OCI-M1 (cell line): ENCODE measurements around the gene ABCG1.
A peak's percentile ranks its signal among the peaks of the same experiment; 100 is the strongest.
"Not testable (repeated sequence)": the region's sequence is repeated elsewhere in the genome, so short reads cannot be mapped to it uniquely, and the experiment has no call there.

Source experiments
- DNase-seq: peaks from one replicate; lab custom pipeline; 2025; lab: John Stamatoyannopoulos, UW

ABCG1 gene

DNA sequence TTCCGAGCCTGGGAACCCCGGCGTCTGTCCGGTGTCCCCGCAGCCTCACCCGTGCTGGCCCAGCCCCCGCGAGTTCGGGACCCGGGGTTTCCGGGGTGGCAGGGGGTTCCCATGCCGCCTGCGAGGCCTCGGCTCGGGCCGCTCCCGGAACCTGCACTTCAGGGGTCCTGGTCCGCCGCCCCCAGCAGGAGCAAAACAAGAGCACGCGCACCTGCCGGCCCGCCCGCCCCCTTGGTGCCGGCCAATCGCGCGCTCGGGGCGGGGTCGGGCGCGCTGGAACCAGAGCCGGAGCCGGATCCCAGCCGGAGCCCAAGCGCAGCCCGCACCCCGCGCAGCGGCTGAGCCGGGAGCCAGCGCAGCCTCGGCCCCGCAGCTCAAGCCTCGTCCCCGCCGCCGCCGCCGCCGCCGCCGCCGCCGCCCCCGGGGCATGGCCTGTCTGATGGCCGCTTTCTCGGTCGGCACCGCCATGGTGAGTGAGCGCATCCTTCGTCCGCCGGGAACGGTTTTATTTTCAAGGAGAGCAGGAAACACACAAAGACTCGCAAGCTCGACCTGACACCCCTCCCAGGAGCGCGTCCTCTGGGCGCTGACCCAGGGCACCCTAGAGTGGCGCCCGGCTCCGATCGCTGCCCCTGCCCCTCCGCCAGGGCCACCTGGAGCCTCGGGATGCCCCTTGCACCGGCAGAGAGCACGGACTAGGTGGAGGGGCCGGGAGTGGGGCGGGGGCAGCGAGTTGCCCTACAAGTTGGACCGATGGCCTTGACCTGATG lies at the start of gene ABCG1:
Gene ABCG1 (plus strand): TSS at position 305 of the 770 bp plus-strand sequence. CDS start 123 bp downstream, at position 428.
- no peak for DNase-seq

DNA sequence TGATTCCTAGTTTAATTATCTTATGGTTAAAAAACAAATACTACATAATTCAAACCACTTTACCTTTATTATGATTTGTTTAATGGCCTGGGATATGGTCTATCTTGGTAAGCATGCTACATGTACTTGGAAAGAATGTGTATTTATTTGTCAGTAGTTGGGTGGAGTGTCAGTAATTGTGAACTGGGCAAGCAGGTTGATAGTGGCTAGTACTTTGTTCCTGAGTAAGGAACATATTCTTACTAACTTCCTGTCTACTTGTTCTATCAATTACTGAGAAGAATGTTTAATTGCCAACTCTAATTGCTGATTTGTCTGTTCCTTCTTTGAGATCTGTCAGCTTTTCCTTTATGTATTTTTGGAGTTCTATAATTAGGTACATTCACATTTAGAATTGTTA lies 49.2 kb upstream of the ABCG1 start:
- DNase-seq, result no peak

DNA sequence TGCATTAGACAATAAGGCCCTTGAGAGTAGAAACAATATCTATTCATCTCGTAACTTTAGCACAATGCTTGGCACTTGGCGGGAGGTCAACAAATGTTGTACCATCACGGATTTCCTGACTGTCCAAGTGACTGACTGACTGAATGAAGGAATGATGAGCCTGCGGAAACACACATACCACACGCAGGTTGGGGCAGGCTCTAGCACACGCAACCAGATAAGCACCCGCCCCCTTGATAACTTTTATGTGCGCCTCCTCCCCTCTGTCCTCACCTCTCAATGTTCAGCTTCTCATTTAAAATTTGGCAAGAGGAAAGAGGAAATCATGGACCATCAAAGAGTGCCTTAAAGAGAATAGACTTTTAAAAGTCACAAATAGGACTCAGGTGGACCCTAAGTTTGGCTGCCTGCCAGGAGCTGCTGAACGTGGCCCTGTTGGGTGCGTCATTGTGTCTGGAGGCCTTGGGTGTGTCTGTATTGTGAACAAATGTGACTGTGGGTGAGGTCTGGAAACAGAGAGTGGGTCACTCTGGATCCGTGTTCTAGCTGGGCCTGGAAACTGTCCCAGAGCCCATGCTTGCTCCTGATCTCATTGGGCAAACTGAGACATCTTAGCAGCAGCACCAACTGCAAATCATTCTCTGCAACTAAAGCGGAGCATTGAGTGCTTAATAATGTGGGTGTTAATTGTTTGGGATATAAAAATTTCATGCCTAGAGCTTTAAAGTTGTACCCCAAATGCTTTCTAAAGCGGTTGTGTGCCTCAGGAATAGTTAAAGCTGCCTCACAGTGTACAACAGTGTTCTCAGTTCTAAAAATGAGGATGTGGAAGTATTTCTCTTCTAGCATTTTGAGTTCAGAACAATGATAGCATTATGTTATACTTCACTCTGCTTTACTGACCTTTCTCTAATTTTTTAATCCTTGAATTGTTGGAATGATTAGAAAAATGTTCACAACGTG lies 47.6 kb upstream of the ABCG1 start:
- DNase-seq, result no peak

DNA sequence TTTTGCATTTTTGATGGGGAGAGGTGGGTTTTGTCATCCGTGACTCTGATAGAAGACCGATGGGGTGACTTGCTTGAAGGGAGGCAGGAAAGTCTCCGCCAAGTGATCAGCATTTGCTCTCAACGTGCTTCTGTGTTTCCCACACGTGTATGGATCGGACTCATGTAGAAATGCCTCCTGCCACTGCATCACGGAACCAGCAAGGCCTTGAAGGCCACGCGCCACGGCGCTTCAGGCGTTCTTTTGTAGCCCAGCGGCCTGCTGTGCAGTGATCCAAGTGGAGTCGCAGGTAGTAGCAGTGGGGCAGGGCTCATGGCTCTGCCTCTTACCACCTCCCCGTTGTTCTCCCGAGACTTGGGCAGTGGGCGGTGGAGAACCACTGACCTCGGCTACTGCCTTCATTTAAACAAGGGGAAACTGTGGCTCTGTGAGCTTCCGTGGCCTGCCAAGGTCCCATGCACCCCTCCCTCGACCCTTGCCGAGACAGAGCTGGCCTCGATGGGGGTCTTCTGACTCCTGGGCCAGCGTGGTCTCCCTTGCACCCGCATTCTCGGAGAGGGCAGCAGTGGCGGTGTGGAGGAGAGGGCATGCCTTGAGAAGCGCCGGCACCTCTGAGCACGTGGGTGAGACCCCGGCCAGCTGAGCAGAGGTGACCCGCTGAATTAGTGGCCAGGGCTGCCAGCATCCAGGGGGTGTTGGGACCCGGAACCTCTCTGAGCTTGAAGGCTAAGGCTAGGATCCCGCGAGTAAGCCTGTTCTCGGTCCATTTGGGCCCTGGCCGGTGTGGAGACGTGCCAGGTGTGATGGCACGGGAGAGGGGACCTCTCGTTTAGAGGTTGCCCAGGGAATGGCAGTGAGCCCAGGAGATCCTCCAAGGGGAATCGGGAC lies 46.1 kb upstream of the ABCG1 start:
- no peak for DNase-seq

DNA sequence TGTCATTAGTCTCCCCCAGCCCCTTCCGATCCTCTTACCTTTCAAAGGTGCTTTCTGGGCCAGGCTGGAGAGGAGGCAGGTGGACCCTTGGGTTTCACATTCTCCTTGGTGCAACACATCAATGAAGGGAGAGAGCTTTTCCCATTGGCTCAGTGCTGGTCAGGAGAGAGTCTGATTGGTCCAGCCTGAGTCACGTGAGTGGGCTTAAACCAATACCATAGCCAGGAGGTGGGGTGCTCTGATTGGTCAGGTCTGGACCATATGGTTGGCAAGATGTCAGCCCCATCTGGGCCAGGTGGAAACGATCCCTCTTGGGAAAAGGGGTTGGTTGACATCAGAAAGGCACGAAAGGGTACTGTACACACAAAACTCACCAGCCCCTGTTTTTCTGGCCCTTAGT lies 44.8 kb upstream of the ABCG1 start:
- peak; percentile 36 for DNase-seq

DNA sequence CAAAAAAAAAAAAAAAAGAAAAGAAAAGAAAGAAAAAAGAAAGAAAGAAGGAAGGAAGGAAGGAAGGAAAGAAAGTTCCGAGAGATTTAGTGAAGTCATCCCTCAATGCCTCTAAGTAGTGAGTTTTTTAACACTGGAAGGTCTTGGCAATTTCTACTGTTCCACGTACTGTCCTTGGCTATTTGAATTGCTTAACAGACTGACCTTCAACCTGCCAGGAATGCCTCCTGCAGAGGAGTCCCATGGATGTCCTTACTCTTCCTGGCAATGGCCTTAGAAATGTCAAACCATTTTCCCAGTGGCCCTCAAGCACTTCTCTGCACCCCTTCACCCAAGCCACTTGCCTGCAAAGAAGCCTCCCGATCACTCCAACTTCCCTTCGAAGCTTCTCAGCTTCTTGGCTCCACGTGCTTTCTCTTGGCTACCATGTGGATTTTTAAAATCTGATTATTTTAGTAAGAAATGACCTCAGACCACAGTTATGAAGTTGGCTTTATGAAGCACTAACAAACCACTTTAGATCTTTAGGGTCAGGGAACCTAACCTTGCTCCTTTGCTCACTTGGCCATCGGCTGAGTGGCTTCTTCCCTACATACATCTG lies 43.7 kb upstream of the ABCG1 start:
- DNase-seq, result no peak

DNA sequence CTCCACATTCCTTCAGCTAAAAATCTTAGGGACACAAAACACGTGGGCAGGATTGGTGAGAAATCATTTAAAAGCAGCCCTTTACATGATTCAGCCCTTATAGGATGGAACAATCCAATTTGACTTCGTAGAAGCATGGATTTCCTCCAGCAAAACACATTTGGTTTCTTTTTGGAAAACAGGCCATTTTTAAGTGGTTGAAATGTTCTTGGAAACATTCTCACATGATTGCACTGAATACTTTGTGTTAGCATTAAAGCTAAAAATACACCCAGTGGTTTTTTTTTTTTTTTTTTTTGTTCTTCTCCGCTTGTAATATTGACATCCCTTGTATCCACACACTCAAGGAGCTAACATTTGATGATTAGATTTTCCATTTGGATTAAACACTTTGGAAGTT lies 42.1 kb upstream of the ABCG1 start:
- DNase-seq, result no peak

DNA sequence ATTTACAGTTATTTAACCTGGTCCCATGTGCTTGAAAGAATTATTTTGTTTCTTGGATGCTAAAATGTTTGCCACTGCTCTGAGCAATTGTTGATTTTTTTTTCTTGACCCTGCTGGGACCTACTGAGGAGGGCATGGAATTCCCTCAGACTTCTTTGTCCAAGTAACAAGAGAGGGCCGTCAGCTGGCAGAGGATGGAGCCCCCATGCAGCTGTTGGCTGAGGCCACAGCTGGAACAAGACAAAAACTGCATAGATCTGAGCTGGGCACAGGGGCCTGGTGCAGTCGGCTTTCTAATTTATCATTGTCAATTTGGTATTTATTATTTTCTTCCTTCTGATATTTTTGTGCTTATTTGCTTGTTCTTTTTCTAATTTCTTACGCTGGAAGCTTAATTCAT lies 39.6 kb upstream of the ABCG1 start:
- DNase-seq, result no peak

DNA sequence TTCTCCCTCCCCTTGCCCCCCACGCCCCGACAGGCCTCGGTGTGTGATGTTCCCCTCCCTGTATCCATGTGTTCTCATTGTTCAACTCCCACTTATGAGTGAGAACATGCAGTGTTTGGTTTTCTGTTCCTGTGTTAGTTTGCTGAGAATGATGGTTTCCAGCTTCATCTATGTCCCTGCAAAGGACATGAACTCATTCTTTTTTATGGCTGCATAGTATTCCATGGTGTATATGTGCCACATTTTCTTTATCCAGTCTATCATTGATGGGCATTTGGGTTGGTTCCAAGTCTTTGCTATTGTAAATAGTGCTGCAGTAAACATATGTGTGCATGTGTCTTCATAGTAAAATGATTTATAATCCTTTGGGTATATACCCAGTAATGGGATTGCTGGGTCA lies 38.9 kb upstream of the ABCG1 start:
- not testable (repeated sequence) for DNase-seq

DNA sequence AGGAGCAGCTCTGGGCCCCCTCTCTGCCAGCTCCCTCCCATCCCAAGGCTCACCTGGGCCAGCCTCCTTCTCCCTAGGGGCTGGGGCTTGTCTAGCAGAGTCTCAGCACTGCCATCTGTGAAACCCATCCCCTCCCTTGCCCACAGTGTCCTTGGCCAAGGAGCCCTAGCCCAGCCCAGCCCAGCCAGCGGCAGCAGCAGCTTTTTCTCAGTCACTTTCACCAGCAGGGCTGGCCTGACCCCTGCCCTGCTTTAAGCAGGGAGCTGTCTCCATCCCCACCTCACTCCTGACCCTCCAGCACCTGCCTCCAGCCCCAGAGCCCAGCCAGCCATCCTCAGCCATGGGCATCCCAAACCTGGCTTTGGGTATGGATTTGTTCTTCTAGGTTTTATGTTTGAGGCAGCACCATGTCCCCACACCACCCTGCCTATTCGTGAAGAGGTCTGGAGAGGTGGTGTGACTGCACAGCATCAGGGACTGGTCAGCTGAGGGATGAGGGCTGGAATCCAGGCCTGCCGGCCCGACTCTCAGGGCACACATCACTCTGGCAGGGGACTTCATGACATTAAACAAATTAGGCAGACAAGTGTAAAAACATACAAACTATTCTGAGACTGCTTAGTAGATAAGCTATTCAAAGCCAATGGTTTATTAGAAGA lies 36.1 kb upstream of the ABCG1 start:
- no peak for DNase-seq

DNA sequence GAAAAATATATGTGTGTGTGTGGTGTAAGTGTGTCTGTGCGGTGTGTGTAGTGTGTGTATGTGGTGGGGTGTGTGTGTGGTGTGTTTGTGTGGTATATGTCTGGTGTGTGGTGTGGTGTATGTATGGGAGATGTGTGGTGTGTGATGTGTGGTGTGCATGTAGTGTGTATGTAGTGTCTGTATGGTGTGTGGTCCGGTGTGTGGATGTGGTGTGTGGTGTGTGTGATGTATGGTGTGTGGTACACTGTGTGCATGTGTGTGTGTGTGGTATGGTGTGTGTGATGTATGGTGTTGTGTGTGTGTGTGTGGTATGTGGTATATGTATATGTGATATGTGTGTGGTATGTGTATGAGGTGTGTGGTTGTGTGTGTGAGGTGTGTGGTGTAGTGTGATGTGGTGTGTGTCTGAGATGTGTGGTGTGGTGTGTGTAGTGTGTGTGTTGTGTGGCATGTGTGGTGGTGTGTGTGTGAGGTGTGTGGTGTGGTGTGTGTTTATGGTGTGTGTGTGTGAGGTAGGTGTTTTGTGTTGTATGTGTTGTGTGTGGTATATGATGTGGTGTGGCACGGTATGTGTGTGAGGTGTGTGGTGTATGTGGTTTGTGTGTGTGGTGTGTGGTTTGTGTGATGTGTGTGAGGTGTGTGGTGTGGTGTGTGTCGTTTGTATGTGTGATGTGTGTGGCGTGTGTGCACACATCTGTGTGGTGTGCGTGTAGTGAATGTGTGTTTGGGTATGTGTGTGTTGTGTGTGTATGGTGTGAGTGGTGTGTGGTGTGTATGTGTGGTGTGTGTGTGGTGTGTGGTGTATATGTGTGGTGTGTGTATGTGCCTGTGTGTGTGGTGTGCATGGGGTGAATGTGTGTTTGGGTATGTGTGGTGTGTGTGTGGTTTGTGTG lies 35.3 kb upstream of the ABCG1 start:
- DNase-seq, result no peak

DNA sequence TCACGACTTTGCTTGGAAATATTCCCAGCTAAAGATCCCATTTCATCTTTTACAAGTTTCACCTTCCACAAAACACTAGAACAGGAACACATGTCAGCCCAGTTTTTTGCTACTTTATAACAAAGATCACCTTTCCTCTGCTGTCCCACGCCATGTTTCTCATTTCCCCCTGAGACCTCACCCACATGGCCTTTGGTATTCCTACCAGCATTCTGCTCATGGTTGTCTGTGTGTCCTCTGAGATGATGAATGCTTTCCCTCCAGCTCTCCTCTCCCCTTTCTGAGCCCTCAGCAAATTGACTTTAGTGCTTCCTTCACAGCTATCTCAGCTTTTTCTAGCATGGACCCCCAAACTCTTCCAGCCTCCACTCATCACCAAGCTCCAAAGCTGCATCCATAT lies 32.3 kb upstream of the ABCG1 start:
- no peak for DNase-seq

DNA sequence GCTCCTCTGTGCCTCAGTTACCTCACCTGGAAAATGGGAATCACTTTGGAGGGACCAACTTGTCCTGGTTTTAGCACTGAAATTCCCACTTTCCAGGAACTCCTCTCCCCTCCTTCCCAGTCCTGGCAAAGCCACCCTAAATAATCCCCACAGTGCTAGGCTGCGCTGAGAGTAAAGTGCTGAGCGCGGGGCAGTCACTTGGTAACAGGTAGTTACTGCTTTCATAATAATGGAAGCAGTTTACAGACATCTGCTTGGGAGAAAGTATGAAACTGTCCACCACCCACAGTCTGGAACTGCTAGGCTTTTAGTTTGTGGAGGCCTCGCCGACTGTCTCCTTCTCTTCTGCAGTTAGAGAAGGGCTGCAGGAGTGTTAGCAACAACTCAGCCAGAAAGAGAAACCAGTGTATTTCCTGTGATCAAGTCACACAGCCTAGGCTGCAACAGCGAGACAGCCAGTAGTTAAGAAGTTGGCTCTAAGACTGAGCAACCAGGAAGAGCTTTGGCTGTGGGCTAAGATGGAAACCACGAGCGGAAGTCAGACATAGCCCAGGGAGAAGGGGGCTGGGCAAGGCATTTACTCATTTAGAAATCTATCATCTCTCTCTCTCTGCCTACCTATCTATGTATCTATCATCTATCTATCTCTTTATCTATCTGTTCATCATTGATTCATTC lies 30.8 kb upstream of the ABCG1 start:
- peak; percentile 50 for DNase-seq

DNA sequence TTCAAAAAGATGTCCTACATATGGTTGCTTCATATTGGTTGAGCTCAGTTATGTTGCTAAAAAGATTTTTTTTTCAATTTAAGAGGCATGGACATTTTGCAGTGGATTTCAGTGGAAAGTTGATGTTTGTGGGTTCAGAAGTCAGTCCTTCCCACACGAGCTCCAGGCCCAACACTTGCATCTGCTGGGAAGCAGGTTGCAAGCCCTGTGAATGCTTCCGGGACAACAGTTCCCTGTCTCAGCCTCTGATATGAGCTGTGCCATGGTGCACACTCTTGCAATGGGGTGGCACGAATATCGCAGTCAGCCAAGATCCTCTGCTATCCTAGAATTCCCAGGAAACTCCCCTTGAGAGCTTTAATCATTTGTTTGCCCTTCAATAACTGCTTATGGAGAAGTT lies 30.3 kb upstream of the ABCG1 start:
- no peak for DNase-seq

DNA sequence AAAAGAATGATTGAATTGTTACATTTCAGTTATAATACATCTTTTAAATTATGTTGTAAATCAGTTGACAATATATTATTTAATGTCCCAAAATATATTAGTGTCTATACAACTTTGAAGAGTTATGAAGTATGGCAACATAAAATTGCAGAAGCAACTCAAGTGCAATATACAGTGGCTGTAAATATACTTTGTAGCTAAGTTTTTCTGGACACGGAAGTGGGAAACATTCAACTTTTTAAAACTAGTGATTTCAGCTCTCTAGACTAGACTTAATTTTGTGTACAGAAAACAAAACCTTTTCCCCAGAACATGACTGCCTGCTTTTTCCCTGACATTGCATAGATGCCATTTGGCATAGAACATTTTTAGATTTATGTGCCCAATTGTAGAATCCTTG lies 29.5 kb upstream of the ABCG1 start:
- DNase-seq, result no peak

DNA sequence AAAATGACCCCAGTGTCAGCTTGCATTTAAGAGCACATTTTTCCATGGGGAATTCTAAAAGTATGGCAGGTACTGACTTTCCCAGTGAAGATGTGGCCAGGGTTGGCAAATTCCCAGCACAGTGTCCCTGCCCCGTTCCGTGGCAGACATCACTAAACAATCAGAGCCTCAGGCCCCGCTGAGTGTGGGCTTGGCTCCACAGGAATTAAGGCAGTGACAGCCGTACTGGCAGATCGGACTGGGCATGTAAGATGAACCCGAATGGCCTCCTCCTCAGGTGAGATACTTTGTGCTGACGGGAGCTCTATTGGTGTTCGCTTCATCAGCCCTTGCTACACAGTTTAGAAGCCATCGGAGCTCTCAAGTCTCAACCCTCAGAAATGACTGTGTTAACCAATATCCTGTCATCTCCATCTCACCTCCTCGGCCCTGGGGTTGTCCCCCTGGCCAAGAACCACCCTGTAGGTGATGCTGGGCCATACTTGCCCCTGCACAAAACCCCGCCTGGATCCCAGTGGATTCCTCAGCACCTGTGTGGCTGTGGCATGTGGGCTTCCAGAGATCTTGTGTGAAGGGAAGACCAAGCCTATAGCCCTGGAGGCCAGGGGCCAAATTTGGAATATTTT lies 29.0 kb upstream of the ABCG1 start:
- no peak for DNase-seq

DNA sequence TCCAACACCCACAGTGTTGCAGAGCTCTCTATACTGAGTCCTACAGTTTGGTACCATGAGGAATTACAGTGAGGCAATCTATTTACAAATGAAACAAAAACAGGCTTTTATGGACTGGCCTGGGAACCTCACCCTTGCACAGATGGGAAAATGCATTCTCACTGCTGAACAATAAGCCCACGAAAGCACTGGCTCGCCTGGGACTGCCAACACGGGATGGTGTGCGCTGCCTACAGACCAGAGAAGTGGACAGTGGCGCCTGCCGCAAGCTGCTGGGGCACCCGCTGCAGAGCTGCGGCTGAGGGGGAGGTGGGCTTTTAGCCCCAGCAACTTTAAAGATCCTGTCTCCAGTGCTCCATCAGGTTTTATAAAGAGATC lies 28.5 kb upstream of the ABCG1 start:
- no peak for DNase-seq

DNA sequence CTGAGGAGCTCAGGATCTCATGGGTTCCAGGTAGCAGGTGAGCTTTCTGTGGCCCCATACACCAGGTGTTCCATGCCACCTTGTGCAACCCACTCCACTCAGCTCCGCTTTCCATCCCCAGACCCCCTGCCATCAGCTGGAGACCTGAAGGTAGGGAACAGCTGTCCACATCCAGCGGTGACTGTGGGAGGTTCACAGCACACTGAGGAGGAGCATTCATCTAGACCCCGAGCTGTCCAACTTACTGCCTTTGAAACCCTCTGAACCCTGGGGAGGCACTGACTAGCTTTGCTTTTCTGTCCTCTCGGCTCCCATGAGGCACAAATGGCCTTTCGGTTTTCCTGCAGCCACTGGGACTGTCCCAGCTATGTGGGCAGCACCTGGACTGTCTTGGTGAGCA lies 27.9 kb upstream of the ABCG1 start:
- DNase-seq, result no peak
